COLO829 (cell line): ENCODE data around the gene CABLES1.
A peak's percentile ranks its signal among the peaks of the same experiment; 100 is the strongest.

ENCODE experiments used
- DNase-seq: peaks from one replicate; pipeline ENCODE4 v3.0.0; 2012; ENCODE audit warnings: low spot score

The CABLES1 gene

DNA sequence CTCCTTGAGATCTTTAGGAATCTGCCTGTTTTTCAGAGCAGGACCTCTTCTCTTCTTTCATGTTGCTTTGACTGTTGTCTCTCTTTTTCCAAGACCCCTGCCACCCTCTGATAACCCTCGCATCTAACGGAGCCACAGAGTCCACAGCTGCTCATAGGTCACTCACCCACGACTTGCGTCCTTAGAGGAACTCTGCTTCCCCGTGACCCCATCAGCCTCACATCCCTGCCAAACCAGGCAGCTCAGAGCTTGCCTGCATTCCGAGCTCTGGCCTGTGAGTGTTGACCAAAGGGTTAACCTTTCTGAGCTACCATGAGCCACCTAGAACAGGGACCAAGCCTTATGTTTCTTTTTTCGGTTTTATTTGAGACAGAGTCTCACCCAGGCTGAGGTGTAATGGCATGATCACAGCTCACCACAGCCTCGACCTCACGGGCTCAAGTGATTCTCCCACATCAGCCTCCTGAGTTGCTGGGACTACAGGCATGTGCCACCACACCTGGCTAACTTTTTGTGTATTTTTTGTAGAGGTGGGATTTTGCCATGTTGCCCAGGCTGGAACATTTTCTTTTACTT is 36.4 kb downstream of the CABLES1 start:
- no peak for DNase-seq

DNA sequence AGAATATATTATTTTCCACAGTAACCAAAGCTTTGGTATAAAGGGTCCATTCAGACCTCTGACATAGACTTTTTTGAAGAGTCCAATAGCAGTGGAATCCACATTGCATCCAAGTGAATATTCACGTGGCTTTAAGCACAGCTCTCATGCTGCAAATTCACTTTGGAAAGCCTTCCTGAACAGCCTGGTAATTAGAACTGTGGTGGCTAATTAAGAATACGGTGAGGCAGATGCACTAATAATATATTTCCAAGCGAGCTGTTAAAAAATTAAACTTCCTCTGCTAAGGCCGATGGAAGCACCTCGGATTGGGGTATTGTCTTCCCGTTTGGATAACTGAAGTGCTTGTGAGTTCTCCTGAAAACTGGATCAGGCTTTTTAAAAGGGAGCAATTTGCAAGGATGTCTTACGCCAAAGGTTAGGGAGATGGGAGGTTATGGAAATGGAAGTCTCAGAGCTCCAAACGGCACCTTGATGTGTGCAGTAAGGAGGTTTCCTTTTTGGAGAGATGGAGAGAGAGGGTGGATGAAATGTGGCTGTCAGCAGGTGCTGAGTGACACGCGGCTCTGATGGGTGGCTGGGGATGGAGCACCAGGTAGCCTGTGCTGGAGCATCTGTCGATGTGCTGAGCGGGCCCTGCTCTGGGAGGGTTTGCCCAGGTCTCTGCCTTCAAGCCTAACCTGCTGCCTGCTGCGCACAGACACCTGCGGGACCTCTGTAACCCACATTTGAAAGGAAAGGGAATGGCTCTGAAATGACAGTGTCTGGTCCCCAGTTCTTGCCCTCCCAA is 37.5 kb downstream of the CABLES1 start:
- peak; percentile 29 for DNase-seq

DNA sequence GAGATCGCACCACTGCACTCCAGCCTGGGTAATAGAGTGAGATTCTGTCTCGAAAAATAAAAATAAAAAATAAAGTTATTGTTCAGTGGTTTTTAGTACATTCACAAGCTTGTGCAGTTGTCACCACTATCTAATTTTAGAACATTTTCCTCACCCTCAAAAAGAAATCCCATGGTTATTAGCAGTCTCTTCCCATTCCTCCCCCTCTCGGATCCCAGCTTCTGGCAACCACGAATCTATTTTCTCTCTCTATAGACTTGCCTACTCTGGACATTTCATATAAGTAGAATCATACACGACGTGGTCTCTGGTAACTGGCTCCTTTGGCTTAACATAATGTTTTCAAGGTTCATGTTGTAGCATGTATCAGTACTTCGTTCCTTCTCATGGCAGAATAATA is 38.6 kb downstream of the CABLES1 start:
- DNase-seq = no peak

DNA sequence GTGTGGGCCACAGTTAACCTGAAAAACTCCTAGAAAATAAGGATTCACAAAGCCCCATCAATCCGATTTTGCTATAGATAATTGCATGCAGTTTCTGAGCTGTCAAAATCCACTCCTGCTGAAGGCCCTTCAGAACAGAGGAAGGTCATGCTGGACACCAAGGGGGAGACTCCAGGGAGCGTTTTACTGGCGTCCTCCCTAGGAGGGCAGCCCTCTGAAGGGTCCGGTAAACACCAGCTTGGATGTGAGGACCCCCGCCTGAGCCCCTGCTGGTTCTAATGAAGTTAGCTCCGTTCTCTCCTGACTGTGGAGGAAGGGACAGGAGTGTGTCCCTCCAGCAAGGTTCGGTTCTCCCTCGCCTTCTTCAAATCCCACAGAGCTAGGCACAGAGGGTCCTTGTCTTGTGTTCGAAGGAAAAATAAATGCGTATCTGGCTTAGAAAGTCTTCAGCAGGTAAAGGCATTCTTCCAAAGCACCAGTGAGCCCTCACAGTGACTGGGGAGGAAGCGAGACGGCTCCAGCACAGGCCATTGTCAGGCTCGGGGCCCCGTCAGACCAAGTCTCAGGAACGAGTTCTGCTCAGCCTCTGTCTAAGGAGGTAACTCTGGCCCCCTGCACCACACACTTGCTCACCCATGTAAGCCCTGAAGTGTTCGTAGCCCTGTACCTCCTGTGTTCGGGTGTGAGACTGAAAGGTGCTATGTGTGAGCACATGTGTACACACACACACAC is 41.6 kb downstream of the CABLES1 start:
- DNase-seq = no peak

DNA sequence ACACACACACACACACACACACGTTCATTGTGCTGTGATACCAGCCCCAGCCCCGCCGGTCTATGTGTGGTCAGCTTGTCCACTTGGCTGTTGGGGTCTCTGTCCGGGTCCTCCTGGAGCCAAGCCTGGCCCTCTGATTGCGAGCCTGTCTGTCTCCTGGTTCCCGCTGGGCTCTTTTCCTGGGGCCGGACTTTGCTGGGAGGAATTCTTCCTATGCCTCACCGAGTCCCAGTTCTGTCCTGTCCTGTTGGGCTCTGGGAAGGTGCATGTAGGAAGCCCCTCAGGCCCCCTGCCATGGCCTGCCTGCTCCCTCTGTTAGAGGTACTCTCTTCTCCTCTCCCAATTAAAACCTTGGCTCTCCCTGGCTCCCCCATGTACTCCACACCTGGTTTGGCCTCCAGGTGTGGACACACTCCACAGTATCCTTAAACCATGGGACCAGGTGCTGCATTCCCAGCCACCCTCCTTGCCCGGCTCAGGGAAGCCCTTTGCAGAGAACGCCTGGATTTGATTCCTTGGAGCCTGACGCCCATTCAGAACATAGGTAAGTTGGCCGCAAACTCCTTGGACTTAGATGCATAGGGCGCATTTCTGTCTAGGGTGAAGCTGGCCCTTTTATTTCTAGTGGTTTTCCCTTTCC is 42.3 kb downstream of the CABLES1 start:
- no peak for DNase-seq

DNA sequence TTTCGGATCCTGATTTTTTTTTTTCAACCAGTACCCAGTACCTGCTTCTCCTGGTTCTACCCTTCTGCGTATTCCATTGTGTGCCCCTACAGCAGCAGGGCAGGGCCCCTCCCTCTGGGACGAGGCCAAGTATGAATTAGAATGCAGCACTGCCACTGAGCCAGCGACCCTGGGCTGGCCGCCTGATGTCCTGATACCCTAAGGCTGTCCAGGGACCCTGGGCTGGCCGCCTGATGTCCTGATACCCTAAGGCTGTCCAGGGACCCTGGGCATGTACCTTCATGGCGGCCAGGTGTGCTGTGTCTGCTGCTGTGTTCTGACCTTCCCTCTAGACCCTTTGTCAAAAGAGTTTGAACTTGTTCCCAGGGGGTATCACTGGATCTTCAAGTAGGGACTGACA is 42.9 kb downstream of the CABLES1 start:
- DNase-seq = no peak

DNA sequence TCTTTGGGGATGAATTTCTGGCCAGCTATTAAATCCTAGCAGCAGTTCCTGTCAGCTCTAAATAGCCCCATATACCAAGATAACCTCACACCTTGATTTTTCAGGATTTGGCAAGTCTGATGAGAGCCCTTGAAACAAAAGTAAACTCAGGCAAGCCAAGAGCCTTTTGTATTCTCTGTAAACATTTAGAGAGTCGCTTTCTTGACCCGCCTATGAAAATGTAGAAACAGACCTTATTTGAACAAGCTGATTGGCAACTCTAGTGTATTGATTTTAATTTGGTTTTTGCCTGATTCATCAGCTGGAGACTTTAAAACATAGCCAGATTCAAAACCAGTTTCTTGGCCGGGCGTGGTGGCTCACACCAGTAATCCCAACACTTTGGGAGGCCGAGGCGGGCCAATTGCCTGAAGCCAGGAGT is 43.4 kb downstream of the CABLES1 start:
- no peak for DNase-seq

DNA sequence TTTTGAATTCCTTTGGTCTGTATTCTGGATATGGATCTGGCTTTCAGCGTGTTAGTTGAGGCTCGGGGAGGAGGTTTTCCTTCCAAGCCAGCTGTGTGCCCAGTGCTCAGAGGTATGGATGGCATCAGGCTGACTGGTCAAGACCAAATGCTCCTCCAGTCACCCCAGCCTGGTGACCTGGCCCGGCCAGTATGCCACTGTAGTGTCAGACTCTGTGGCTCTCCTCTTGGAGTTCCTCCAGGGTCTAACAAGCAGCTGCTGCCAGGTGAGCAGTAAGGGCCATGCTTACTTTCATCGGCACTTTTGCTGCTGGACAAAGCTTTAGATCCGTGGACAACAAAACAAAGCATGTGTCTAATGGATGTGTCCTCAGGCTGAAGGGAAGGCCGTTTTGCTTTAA is 44.1 kb downstream of the CABLES1 start:
- no peak for DNase-seq

DNA sequence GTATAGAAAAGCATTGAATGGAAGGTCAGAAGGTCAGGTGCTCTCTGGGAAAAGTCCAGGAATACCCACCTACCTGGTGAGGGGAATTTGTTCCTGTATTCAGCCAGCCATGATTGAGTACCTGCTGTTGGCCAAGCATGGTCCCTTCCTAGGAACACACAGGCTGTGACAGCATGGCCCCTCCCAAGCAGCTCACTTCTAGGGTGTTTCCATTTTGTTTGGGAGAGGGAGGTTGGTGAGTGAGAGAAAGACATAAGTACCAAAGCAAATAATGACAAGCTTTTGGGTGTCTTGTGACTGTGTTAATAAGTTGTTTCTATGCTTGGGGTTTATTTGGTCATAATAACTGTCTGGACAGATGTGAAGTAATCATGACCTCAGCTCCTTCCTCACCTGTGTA is 46.3 kb downstream of the CABLES1 start:
- no peak for DNase-seq

DNA sequence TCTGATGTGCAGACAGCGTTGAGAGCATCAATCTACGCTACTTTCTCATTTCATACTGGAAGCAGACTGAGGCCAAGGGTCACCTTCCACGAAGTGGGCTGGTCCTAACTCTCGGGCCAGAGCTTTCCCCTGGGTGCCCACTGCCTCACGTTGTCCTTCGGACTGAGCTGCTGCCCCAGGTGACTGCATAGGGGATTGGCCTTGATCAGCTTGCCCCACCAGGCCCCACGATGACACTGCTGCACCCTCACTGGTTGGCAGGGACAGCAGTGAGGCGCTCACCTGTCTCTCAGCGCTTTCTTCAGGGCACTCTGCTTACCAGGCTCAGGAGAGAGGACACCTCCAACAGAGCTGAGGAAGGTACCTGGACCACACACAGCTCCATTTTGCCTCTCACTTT is 47.3 kb downstream of the CABLES1 start:
- no peak for DNase-seq

DNA sequence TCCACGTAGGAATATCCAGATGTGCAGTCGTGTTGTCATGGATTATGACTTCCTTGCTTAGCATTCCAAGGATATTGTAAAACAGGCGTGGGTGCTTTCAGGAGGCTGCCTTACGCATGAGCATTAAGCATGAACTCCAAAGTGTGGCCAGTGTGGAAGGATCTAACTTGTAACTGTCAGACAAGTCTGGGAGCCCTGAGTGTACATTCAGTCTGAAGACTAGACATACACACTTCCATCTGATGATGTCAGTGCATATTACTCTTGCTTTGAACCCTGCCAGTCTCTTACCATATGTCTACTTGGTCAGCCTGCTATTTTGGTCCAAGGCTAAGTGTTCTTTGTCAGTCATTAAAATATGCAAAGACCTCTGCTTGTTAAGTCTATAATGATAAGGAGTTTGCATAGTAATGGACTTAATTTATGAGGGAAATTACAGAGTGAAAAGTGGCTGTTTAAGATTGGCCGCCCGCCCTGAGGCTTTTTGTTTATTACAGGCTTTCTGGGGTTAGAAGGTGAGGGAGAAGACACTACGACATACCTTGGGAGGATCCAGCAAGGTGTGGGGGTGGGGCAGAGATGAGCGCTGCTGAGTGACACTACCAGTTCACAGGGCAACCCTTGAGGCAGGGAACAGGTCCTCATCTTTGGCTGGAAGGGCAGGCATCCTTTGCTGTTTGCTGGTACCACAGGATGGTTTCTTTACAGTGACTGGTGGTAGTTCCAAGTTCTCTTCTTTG is 48.3 kb downstream of the CABLES1 start:
- no peak for DNase-seq

DNA sequence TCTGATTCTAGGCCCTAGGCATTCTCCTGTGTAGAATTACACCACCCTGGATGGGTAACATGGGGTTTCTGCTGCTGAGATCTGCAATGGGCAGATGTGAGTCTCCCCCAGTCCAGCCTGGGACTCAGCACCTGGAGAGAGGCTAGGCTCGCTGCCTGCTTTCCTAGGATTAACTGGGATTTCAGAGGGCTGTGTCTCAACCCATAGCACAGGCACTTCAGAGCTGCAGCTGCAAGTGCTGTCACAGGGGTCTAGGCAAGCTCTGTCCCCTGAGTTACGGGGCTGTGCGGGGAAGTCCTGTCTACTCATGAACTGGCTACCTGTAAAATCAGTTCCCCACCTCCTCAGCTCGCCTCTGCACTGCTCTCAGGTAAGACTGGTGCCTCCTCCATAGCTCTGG is 51.5 kb downstream of the CABLES1 start:
- DNase-seq = no peak

DNA sequence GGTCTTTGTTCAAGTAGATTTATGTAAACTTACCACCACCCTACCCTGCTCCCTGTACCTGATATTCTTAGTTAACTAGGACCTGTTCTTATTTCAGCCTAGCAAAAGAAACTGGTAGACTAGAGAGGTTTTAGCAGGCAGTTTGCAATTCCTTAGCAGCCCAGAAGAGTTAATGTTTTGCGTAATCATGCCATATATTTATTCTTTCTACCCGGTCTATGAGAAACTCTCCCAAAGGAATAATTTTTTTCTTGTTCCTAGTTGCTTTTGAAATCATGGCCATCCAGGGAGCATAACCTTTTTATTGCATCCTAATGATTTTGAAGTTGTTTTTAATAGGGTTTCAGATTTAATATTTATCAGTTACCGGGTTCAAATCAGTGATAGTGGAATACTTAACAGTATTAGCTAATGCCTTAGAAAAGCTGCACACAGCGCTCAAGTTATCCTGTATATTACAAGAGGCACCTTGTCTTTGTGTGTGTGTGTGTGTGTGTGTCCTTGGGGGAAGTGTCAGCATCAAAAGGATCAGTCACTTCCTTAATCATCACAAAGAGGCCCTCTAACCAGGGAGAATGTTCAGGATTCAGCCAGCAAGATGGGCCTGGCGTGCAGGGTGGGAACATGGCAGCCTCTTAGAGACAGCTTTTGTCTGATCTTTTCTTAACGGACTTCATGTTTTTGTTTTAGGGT is 52.9 kb downstream of the CABLES1 start:
- DNase-seq = peak; percentile 39

DNA sequence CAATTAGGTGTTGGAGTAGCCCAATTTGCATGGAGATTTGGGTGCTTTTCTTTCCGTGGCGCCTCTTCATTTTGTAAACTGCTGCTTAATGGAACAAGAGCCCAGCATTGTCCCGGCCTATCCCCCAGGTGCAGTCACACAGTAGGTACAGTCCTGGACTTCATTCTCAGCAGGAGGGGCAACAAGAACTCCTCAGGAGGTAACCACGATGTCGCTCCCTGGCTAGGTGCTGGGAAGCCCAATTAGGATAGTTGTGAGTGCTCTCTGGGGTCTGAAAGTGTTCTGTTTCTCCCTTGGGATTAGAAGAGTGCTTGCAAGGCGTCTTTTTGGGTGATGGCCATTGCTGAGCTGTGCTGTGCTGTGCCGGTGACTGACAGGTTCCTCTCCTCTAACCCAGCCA is 53.8 kb downstream of the CABLES1 start:
- no peak for DNase-seq

DNA sequence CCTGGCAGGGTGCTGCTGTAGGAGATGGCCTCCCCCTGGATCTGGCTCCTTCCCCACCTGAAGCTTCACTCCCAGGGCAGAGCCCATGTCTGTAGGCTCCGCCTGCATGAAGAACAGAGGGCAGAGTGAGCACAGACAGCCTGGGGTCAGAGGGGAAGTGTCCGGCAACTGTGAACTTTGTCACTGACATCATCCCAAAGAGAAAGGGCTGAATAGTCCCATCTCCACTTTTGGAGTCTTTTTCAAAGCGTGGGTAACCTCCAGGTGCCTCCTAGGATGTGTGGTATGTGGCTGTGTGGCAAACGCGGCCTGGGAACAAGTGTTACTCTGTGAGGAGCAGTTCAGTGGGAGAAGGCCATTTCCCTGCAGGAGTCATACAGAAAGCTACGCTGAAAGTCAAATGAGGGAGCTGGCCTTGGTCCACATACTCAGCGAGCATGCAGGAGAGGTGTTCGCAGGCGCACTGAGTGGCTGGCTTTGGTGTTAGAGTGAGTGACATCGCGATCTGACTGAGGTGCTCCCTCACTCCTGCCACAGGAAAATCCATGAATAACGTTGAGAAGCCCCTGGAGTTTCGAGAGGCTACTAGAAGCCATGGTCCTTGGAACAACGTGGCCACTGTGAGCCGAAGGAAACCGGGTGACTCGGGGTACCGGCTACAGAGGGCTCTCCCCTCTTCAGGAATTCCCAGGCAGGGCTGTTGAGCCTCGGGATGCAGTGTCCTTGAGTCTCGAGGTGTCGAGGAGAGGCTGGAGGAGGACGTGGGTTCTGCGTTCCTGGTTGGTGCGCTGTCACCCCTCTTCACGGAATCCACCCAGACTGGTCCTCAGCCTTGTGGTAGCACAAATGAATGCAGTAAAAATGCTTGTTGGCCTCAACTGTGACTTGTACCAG is 54.7 kb downstream of the CABLES1 start:
- DNase-seq = no peak

DNA sequence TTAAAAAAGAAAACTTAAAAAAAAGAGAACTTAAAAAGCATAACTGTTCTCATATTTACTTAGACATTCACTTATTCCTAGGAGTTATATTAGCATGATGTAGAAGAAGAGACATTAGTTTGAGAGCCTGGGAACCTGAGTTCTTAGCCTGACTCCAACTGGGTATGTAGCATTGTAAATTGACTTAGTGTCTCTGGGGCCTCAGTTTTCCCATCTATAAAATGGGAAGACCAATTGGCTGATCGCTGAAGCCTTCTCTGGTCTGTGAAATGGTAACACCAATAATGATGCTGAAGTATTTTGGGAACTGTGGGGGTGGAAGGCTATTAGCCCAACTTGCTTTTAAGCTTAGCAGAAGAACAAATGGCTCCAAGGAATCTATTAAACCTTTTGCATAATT is 55.9 kb downstream of the CABLES1 start:
- no peak for DNase-seq

DNA sequence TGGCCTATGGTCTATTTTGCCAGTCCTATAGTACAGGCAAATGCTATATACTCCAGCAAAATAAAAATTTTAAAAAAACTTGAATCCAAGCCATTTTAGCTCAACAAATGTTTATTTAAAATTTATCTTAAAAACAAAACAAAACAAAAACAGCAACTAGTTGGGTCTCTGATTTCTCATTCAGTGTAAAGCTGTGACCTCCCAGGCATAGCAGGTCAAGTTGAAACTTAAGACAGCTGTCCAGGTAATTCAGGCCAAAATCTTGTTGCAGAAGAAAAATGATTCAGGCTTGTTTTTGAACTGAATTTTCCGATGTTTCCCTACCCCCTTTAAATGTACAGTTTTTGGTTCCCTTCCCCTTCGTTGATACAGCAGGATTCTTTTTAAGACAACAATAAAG is 58.5 kb downstream of the CABLES1 start:
- DNase-seq = no peak

DNA sequence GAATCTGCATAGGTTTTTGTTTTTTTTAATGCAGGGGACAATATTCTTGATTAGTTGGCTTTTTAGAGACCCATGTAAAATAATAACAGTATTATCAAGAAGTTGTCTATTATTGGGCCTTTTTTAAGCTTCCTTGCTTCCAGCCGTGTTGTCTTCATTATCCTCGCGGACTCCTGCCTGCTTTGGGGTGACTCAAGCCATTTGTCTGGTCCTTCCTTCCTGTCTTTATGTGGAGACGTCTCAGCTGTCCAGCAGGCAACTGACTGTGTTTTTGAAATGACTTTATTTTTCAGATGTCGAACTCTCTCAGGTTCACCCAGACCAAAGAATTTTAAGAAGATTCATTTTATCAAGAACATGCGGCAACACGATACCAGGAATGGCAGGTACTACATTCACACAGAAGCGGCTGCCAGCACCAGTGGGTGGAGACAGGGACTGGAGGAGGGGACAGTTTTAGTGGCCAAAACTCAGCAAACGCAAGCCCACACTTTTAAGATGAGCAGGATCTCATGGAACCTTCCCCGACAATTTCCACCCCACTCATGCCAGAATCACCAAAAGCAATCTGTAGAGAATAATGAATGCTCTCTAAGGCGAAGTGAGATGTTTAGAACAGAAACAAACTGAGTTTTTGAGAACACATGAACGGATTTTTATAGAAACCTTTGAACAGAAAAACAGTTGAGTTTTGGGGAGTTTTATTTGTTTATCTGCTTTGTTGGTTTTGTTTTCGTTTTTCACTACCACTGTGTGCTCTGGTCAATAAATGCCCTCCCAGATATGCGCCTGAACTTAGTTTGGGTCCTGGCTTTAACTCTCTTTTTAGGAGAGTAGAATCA is 59.1 kb downstream of the CABLES1 start:
- DNase-seq = no peak
